HepG2 (cell line): ENCODE data around the gene NRL. TPM values are rescaled to one million over a fixed set of nuclear protein-coding genes. Genes with fewer than 3 reads are reported as not detected.

Experiments used
- GMEB2 ChIP-seq: IDR thresholded peaks from 2 replicates; pipeline ENCODE4 v1.6.1; 2016; ENCODE audit warnings: missing biosample characterization, missing genetic modification reagents, low read depth
- HIC2 ChIP-seq: sonication (generic); formaldehyde crosslinking; IDR thresholded peaks from 2 replicates; pipeline ENCODE4 v1.9.0; 2022; ENCODE audit warnings: low read depth, missing genetic modification reagents
- KDM2A ChIP-seq: sonication (generic); formaldehyde crosslinking; IDR thresholded peaks from 2 replicates; pipeline ENCODE4 v1.4.0; 2020; ENCODE audit warnings: low read depth, missing genetic modification reagents, borderline replicate concordance
- LBX2 ChIP-seq: sonication (generic); formaldehyde crosslinking; IDR thresholded peaks from 2 replicates; pipeline ENCODE4 v1.5.0; 2020; ENCODE audit warnings: missing genetic modification reagents, mild to moderate bottlenecking, borderline replicate concordance
- LCORL ChIP-seq, 2 experiments: fragments of 450-650 bp in 1 of 2; sonication (generic) in 1 of 2; formaldehyde crosslinking in 1 of 2; IDR thresholded peaks; 2 replicates each; pipeline versions ENCODE4 v1.5.0 to v1.6.1; 2017 to 2020; ENCODE audit warnings: antibody characterized with exemption in 1 of 2, missing genetic modification reagents in 1 of 2
- SPEN ChIP-seq: sonication (generic); formaldehyde crosslinking; IDR thresholded peaks from 2 replicates; pipeline ENCODE4 v1.5.1; 2020; ENCODE audit warnings: low read depth, mild to moderate bottlenecking, missing genetic modification reagents
- TP53 ChIP-seq: sonication (generic); formaldehyde crosslinking; conservative IDR thresholded peaks from 2 replicates; pipeline ENCODE4 v1.4.0; 2020; ENCODE audit warnings: missing genetic modification reagents
- ZNF142 ChIP-seq: sonication (generic); formaldehyde crosslinking; IDR thresholded peaks from 2 replicates; pipeline ENCODE4 v1.4.0; 2020; ENCODE audit warnings: missing genetic modification reagents
- ZNF550 ChIP-seq: sonication (generic); formaldehyde crosslinking; IDR thresholded peaks from 2 replicates; pipeline ENCODE4 v1.4.0; 2020; ENCODE audit warnings: mild to moderate bottlenecking, missing genetic modification reagents, borderline replicate concordance
- ZNF574 ChIP-seq: sonication (generic); formaldehyde crosslinking; IDR thresholded peaks from 2 replicates; pipeline ENCODE4 v1.4.0; 2020; ENCODE audit warnings: missing genetic modification reagents
- ZNF577 ChIP-seq: sonication (generic); formaldehyde crosslinking; IDR thresholded peaks from 2 replicates; pipeline ENCODE4 v1.4.0; 2020; ENCODE audit warnings: mild to moderate bottlenecking, low read depth, missing genetic modification reagents, borderline replicate concordance
- ZNF660 ChIP-seq: sonication (generic); formaldehyde crosslinking; IDR thresholded peaks from 2 replicates; pipeline ENCODE4 v1.5.1; 2020; ENCODE audit warnings: mild to moderate bottlenecking, low read depth, missing genetic modification reagents, borderline replicate concordance
- ZNF724P ChIP-seq: sonication (generic); formaldehyde crosslinking; IDR thresholded peaks from 2 replicates; pipeline ENCODE4 v1.8.0; 2022; ENCODE audit warnings: missing genetic modification reagents, borderline replicate concordance
- ZNF883 ChIP-seq: sonication (generic); formaldehyde crosslinking; IDR thresholded peaks from 2 replicates; pipeline ENCODE4 v1.5.1; 2020; ENCODE audit warnings: mild to moderate bottlenecking, missing genetic modification reagents; ENCODE audit errors: not compliant biosample characterization
- polyA plus RNA-seq, 8 experiments: library from polyadenylated mRNA; depleted of rRNA in 3 of 8; stranded (reverse) in 7 of 8; unstranded in 1 of 8; fragments of >200 nt; fragmentation: Illumina TruSeq in 4 of 8; extraction: Trizol in 4 of 8; gene quantifications; 2 replicates each; pipeline versions ENCODE4 v1.2.1 to v1.2.3, GENCODE V29; 2011 to 2016; ENCODE audit warnings: low read depth in 4 of 8, missing spikeins in 1 of 8, mixed read lengths in 1 of 8; ENCODE audit not compliant: insufficient read depth in 1 of 8
- total RNA-seq, 5 experiments: library from RNA; depleted of rRNA; stranded (reverse); fragments of >200 nt; fragmentation: Illumina TruSeq; extraction: Trizol; gene quantifications; 2 replicates each; pipeline ENCODE4 v1.2.3, GENCODE V29; 2016; ENCODE audit warnings: low read depth in 1 of 5

NRL gene
- total and polyA plus RNA-seq, 2 of the 13 experiments (the other 11 are each of a cell fraction or from before 2014, with no cell fraction given): 2.5 to 4.7 TPM

GRCh38 chr14:24146978-24147760 lies 32.4 kb upstream of the NRL start, which contains the start of gene RNF31 (continued):
- TF ChIP-seq KDM2A (peak; percentile 69; the same call in 1 of the 2 replicates), ZNF574 (CRISPR knock-in tag) (peak; percentile 69), LBX2 (CRISPR knock-in tag) (peak; percentile 86; the same call in 1 of the 2 replicates), ZNF142 (CRISPR knock-in tag) (no peak; the same call in 1 of the 2 replicates), ZNF883 (no peak), ZNF660 (0 out of 2 replicates have a peak, but pooled peaks have one; percentile 86), ZNF550 (CRISPR knock-in tag) (peak; percentile 99), TP53 (CRISPR knock-in tag) (peak; percentile 77), ZNF724P (CRISPR knock-in tag) (peak; percentile 79; the same call in 1 of the 2 replicates), ZNF577 (CRISPR knock-in tag) (no peak), SPEN (peak; percentile 16; the same call in 1 of the 2 replicates), LCORL (IDR thresholded peaks at IDR 0.05) (0 out of 2 replicates have a peak, but pooled peaks have one; percentile 14), LCORL (CRISPR knock-in tag; IDR thresholded peaks at IDR 0.05) (no peak), GMEB2 (CRISPR knock-in tag) (peak; percentile 57; the same call in 1 of the 2 replicates), HIC2 (CRISPR knock-in tag) (peak; percentile 66; the same call in 1 of the 2 replicates)
